CD4-positive, alpha-beta T cell treated with Interleukin-17A for 1 hour (primary cell): ENCODE data around the gene PCYOX1L.
A peak's percentile ranks its signal among the peaks of the same experiment; 100 is the strongest.

Source experiments
- DNase-seq: peaks from one replicate; pipeline ENCODE4 v3.0.0-alpha.2; 2020

The PCYOX1L gene

DNA sequence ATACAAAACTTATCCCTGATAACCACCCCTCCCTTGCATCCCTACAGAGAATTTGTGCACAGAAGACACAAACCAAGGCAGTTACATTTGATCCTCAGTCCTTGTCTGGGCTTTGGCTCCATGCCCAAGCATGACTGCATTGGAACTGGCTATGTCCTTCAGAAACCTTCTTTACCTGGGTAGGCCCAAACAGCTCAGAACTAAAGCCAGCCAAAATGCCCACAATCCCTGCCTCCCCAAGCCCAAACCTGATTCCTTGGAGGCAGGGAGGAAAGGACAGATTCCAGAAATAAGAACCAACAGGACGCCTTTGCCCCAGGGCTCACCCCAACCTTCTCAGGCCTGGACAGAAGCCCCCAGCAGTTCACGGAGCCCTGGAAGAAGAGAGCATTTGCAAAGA, 13.0 kb downstream of the PCYOX1L start:
- no peak for DNase-seq

DNA sequence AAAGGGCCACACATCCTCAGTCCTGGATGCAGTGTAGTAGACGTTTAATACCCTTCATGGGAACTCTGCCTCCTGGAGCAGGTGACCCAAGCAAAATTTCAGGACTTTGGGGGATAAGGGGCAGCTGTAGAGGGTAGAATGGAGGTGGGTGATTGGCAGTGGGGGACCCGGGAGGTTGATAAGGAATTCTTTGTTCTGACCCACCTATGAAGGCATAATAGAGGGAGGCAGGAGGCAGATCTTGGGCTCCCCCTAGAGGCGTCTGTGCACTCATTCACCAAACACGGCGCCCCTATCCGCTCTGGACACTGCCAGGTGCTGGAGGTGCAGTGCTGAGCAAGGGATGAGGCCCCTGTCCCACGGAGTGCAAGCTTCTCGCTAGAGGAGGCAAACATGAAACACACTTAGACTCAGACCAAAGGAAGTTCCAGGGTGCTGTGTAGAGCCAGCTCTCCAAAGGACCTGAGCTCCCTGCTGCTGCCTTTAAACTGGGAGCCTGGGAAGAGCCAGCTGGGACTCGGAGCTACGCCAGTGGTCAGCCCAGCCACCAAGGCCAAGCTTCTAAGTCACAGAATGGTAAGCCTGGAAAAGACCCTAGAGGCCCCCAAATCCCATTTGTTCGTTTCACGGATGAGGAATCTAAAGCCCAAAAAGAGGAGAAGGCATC, 13.6 kb downstream of the PCYOX1L start:
- DNase-seq = peak; percentile 76

DNA sequence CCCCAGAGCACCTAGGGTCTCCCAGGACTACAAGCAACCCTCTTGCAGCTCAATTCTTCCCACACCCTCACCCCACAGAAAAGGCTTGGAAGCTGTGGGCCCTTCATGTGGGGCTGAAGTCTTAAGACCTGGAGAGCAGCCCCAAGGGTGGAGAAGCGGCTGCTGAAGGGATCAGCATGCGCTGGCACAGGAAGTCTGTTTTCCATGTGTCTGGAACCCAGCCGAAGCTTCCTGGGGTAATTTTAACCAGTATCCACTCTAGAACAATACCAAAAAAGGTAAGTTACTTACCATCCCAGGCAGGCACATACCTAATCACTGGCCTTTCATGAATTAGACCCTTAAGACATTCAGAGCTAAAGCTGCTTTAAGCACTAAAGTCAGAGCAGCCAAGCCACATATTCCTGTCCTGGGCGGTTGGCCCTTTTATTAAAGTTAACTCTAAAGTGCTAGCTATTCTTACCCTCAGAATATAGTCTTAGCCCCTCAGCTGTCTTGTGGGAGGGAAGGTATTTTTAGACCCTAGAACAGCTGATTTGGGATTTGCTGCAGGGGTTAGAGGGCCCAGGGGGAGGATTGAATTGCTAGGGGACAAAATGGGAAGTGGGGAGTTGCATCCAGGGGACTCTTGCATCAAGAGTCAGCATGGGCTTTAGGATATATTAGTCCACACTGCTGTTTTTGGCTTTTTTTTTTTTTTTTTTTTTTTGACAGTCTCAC, 14.4 kb downstream of the PCYOX1L start:
- no peak for DNase-seq

DNA sequence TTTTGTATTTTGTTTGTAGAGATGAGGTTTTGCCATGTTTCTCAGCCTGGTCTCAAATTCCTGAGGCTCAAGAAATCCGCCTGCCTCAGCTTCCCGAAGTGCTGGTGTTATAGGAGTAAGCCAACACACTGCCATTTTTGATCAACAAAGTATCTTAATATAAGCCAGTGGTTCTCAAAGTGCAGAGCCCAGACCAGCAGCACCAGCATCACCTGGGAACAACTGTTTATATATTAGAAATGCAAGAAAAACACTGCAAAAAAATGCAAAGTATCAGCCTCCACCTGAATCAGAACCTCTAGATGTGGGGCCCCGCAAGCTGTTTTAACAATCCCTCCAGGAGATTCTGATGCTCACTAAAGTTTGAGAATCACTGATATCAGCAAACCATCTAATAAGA, 15.1 kb downstream of the PCYOX1L start:
- no peak for DNase-seq

DNA sequence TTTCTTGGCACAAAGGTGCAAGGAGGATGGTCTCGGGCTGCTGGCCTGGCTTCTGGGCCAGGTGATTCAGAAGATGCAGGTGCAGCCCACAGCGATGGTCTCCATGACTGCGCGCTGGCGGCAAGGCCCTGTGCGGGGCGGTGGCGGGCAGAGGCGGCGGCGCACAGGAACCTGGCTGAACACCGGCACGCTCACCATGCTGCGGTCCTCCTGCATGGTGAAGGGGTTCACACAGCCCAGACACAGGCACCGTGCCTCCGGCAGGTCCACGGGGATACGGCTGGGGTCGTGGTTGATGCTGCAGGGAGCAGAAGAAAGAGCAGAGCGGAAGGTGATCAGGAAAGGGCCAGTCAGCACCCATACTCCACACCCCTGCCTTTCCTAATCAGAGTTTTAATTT, 16.5 kb downstream of the PCYOX1L start:
- no peak for DNase-seq

DNA sequence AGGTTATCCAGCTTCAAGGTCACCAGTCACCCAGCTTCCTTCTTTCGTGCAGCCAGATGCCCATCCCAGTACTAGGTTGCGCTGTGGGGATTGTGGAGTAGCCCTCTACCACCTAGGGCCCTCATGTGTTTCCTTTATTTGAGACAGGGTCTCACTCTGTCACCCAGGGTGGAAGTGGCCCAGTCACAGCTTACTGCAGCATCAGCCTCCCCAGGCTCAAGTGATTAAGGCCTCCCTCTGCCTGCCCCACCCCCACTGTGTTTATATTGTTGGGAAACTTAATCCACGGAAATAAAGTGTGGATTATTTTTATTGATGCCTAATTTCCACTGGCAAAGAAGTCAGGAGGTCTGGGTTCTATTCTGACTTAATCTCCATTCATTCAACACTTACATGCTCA, 17.0 kb downstream of the PCYOX1L start:
- DNase-seq = no peak

DNA sequence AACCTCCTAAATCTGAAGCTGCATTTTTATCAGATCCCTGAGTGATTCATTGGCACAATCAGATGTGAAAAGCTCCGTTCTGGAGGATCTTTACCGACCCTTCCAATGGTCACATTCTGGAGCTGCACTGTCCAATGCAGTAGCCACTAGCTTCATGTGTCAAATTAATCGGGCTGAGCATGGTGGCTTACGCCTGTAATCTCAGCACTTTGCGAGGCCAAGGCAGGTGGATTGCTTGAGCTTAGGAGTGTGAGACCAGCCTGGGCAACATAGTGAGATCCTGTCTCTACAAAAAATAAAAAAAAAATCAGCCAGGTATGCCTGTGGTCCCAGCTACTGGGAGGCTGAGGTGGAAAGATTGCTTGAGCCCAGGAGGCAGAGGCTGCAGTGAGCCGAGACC, 17.6 kb downstream of the PCYOX1L start:
- no peak for DNase-seq

DNA sequence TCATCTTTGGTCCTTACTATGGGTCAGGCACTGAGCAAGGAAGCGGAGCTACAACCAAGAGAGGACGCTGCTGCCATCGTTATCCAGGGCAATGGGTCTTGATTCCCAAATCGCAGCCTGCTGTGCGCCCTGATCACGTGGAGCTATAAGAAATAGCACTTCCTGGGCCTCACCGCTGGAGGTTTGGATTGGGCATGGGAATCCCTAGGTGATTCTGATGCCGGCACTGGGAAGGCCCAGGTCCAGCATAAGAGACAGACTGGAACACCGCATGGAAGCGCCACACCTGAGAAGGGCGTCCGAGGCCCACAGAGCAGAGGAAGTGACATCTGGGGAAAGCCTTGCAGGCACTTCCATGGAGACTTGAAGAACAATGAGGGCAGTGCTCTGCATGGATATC, 18.3 kb downstream of the PCYOX1L start:
- no peak for DNase-seq

DNA sequence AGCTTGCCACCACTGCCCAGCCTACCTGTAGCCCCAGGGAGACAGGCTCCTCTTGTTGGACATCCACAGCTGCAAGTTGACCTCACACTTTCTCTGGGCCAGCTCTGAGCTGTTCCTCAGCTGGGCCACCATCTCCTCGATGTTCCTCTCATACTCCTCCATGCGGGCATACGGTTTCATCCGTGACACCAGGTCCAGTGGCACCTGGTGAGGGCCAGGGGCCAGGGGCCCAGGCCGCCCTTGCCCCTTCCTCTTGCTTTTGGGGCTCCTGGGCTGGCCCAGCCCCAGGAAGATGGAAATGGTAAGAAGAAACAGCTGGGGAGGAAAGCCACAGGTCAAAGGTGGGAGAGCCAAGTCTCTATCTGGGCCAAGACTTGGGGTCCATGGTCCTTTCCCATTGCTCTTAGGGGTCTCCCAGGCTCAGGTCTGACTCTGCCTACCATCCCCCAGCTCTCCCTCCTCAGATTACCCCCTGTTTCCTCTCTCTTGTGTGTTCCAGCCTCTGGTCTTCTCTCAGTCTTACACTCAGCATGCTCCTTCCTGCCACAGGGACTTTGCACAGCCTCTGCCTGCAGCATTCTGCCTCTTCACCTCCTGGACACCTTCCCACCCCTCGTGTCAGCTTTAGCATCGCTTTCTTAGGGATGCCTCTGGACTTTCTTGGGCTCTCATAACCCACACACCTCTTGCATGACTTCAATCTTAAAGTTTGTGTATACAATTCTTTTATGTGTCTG, 19.0 kb downstream of the PCYOX1L start:
- no peak for DNase-seq

DNA sequence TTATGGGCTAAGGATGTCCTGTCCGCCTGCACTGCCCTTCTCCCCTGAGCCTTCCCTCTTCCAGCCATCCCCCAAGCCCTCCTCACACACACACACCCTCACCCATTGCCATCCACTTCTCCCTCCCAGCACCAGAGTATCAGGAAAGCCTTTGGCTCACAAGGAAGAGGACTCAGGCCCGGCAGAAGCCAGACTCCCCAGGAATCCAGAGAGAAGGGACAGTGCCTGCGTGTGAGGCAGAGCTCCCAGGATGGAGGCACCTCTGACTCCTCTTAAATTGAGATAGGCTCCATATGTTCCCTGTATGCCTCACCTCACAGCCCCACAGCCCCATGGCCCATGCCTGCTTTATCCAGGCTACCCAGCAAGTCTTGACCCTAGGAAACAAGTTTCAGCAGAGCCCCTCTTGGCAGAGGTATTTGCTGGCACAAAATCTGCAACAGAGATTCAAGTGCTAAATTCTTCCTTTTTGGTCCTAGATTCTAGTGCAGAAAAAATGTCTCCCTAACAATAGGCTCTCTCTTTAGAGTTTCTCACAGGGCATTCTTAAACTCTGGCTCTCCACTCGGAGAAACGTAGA, 20.5 kb downstream of the PCYOX1L start:
- no peak for DNase-seq

DNA sequence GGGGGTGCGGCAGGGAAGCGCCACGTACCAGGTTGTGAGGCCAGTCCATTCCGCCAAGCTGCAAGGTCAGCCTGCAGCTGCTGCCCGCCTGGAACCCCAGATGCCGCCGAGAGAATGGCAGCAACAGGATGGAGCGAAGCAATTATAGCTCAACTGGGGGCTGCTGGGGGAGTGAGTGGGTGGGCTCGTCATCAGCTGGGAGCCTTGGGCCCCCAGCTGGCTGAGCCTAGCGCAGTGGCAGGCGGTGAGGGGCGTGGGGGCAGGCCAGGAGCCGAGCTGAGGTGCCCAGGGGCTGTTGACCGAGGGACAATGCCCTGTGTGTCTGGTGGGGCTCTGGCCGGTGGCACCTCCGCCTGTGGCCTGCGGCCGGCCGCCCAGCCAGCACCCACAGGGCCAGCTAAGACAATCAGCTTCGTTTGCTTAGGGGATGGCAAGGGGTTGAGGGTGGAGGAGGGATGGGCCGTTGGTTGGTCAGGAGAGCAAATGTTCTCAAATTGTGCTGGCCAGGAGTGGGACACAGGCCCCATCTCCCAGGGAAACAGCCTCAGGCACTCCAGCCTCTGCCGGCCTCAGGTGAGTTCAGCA, 21.4 kb downstream of the PCYOX1L start, which contains the start of gene IL17B:
Gene IL17B (minus strand): TSS at position 116 of the 585 bp plus-strand sequence. CDS start 67 bp downstream, at position 49.
- DNase-seq = no peak

DNA sequence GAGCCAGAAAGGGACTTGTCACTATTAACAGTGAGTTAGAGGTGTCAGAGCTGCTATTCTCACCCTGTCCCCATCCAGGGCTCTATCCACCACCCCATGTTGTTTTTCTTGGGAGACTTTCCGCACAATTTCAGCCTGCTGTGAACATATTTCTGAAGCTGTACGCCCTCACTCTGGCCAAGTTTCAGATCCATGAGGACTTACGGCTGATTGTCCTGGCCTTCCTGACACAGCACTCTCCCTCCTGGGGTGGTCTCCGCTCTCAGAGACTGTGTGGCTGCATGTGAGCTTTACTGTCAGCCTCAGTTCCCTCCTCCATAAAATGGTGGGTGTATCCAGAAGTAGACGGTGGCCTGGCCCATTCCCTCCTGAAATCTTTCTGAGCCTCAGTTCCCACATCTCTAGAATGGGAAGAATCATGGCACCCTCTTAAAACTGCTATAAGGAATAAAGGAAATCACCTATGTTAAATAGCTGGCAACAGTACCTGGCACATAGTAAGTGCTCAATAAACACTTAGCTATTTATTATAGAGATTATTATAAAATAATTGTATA, 22.1 kb downstream of the PCYOX1L start:
- no peak for DNase-seq

DNA sequence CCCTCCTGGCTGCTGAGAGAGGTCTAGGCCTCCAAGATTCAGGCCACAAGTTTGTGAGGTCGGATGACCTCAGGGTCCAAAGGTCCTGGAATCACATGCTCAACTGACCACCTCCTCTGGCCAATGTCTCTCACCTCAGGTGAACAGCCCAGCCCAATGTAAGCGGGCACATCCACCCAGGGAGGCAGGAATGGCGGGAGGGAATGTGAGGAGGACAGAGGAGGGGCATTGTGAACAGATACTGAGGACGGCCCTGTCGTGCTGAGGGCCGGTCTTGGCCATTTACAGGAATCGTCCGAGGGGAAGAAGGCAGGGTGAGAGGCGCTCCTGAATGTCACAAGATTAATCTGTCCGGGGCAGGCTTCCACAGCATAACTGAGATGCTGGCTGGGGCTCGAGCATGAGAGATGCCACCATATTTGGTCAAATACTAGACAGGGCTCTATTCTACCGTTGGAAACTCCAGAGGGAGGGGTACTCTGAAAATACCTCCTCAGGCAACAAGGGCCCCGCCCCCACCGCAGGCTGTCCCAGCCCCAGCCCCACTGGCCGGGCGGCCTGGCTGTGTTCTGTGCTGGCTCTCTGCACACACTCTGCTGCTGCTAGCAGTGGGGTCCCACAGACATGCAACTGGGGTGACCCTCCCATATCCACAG, 22.7 kb downstream of the PCYOX1L start:
- DNase-seq = no peak

DNA sequence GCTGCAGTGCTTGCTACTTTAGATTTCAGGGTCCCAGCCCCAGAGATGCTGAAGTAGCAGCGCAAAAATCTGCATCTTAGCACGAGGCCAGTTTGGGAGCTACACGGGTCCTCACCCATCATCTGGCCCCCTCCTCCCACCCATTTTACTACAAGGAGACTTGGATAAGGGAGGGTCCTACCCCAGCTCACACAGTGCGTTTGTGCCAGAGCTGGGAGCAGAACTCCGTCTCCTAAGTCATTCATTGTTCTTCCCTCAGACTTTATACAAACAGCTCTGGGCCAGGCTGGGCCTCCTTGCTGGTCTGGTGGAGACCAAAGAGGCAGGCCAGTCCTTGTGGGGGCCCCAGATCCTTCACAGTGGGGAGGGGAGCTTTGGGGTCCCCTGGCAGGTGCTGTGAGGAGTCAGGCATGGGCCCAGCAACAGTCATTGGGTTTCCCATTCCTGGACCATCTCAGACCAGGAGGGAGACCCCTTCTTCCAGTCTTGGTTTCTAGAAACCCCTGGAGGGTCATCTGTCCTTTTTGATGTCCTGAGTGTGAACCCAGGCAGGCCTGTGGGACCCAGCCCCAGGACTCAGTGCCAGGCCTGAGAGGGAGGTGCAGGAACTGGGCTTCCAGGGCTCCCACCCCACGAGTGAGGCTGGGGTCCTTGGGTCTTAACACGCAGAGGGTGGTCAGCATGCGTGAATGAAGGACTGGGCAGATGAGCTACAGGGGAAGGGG, 23.6 kb downstream of the PCYOX1L start:
- DNase-seq = no peak

DNA sequence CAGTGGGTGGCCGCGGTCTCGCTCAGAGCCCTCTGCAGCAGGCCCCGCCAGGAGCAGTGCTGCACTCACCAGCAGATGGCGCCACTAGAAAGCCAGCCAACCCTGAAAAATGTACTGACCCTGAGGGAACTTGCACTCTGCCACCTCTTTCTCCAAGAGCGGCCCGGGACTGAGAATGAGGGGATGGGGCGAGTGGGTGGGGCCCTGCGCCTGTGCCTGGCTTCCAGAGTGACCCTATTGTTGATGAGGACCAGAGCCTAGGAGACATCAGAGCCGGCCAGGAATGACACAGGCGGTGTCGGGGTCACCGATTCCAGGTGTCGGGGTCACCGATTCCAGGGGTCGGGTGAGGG, 24.1 kb downstream of the PCYOX1L start:
- peak; percentile 67 for DNase-seq

DNA sequence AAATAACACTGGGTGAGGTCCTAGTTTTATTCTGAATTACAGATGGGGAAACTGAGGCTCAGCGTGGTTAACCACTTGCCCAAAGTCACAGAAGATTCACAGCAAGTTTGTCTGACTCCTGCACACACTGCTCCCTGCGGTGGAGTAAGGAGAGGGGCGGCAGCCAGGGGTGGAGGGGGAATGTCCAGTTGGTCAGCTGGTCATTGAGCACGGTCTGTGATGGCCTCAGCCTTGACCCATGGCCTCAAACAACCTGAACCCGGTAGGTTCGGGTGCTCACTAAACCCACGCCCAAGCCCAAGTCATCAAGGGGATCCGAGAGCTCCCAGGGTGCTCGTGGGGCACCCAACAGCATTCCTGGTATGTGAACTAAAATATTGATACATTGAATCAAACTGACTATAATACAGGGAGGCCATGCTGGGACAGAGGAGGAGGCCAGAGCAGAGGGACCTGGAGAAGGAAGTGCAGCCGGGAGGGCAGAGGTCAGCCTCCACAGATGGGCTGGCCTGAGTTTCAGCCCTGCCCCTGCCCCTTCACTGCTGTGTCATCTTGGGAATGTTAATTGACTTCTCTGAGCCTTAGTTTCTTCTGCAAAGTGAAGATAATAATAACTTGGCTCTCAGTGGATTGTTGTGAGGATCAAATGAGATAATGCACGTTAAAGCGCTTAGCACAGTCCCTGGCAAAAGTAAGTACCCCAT, 24.8 kb downstream of the PCYOX1L start:
- no peak for DNase-seq

DNA sequence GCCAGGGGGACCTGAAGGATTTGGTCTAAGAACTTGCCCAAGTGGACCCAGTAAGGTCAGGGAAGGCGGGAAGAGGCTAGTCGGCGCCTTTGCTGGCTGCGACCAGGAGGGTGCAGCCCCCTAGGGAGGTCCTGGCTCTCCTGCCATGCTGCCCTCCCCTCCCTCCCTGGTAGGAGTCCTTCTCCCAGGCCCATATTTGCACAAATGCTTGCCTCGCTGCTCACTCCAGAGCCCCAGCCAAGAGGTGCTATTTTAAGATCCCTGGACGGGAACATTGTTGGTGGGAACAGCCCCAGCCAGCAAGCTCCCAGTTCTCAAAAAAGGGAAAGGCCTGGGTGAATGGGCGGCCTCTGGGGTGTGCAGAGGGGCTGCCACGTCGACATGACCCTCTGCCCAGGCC, 25.6 kb downstream of the PCYOX1L start:
- no peak for DNase-seq

DNA sequence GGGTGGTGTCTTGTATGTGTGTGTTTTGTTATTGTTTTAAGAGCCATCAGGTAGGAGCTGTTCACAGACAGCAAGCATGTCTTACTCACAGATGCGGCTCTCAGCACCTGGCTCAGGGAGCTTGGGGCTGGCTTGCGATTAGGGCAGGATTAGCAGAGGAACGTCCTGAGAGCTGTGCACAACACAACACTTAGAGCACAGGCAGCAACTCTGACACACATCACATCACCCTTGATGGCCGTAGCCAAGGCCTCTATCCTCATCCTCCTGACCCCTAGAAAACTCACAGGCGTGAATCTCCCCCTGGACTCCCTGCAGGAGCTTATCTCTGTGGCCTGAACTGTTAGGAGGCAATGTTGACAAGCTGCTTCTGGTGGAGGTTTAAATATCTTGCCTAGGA, 28.3 kb downstream of the PCYOX1L start:
- DNase-seq = no peak

DNA sequence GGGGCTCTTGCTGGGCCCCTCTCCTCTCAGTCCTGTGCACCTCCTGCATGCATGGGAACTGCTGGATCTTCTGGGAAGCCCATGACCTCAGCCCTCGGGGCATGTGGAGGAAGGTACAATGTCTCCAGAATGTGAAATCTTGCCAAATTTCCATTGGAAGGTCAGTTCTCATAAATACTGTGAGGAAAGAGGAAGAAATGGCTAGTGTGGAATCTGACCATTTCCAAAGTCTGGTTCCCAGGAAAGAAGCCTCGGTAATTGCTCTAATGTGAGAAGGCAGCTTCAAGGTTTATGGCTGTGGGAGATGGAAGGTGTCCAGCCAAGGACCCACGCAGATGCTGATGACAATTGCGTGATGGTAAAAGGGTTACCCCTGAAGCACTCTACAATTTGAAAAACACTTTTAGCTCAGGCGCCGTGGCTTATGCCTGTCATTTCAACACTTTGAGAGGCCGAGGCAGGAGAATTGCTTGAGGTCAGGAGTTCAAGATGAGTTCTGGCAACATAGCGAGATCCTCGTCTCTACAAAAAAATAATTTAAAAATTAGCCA, 29.3 kb downstream of the PCYOX1L start:
- DNase-seq = no peak

DNA sequence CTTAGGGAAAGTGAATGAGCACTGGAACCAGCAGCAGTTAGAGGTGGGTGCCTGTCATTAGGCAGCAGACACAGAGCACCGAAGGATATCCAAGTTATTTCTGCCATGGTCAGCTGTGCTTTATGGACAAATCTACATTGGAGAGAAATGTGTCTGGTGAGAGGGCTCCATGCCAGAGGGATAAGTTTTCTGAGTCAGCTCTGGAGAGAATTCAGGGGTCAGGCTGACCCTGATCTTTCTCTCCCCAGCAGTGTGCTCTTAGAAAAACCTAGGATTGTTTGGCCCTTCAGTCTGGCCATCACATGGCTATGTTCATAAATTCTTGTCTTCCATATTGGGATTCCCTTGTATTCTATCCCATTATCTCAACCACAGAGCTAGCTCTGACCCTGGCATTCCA, 30.1 kb downstream of the PCYOX1L start:
- no peak for DNase-seq
